Measurements from ENCODE around the gene CDKAL1. TPM values are rescaled to one million over a fixed set of nuclear protein-coding genes. Genes with fewer than 3 reads are reported as not detected.

The CDKAL1 gene
- total RNA-seq, 1 donor from 2014 or later = 14.8 TPM

- H3K9me3 Mint-ChIP-seq (ENCODE audit: unreplicated experiment) = no peaks in the 10 kb centered on the region
- H3K36me3 Mint-ChIP-seq (ENCODE audit: unreplicated experiment) = peaks cover 5% of the 10 kb centered on the region
- peaks cover 15% of the 10 kb centered on the region for H3K4me1 Mint-ChIP-seq (ENCODE audit: unreplicated experiment)
- H3K4me3 Mint-ChIP-seq (ENCODE audit: unreplicated experiment) = no peak overlapping the region
- no peak overlapping the region for H3K27ac Mint-ChIP-seq (ENCODE audit: unreplicated experiment)
- TF ChIP-seq CTCF (IDR thresholded peaks at IDR 0.05) = no peak
- H3K27me3 Mint-ChIP-seq (ENCODE audit: unreplicated experiment) = no peaks in the 10 kb centered on the region
- no peak for DNase-seq (ENCODE audit: extremely low spot score, unreplicated experiment)
Measured at GRCh38 chr6:20572288-20572687, 38.0 kb downstream of the CDKAL1 start.

GRCh38 chr6:20572940-20573339, 38.7 kb downstream of the CDKAL1 start:
- Mint-ChIP-seq H3K27me3 (ENCODE audit: unreplicated experiment) (no peaks in the 10 kb centered on the region), H3K36me3 (ENCODE audit: unreplicated experiment) (peaks cover 5% of the 10 kb centered on the region), H3K4me3 (ENCODE audit: unreplicated experiment) (no peak overlapping the region), H3K27ac (ENCODE audit: unreplicated experiment) (no peak overlapping the region), H3K9me3 (ENCODE audit: unreplicated experiment) (no peaks in the 10 kb centered on the region), H3K4me1 (ENCODE audit: unreplicated experiment) (peaks cover 15% of the 10 kb centered on the region)
- TF ChIP-seq CTCF (IDR thresholded peaks at IDR 0.05) = no peak
- DNase-seq (ENCODE audit: extremely low spot score, unreplicated experiment) = no peak

GRCh38 chr6:20574355-20574754, 40.1 kb downstream of the CDKAL1 start:
- Mint-ChIP-seq H3K4me3 (ENCODE audit: unreplicated experiment) (no peak overlapping the region), H3K27ac (ENCODE audit: unreplicated experiment) (no peak overlapping the region), H3K36me3 (ENCODE audit: unreplicated experiment) (peaks cover 6% of the 10 kb centered on the region), H3K27me3 (ENCODE audit: unreplicated experiment) (no peaks in the 10 kb centered on the region), H3K9me3 (ENCODE audit: unreplicated experiment) (no peaks in the 10 kb centered on the region), H3K4me1 (ENCODE audit: unreplicated experiment) (peaks cover 15% of the 10 kb centered on the region)
- no peak for DNase-seq (ENCODE audit: extremely low spot score, unreplicated experiment)
- no peak for TF ChIP-seq CTCF (IDR thresholded peaks at IDR 0.05)

- Mint-ChIP-seq H3K4me3 (ENCODE audit: unreplicated experiment) (no peak overlapping the region), H3K4me1 (ENCODE audit: unreplicated experiment) (peaks cover 15% of the 10 kb centered on the region), H3K36me3 (ENCODE audit: unreplicated experiment) (peaks cover 3% of the 10 kb centered on the region), H3K27ac (ENCODE audit: unreplicated experiment) (no peak overlapping the region), H3K27me3 (ENCODE audit: unreplicated experiment) (no peaks in the 10 kb centered on the region), H3K9me3 (ENCODE audit: unreplicated experiment) (no peaks in the 10 kb centered on the region)
- DNase-seq (ENCODE audit: extremely low spot score, unreplicated experiment) = no peak
- no peak for TF ChIP-seq CTCF (IDR thresholded peaks at IDR 0.05)
Measured at GRCh38 chr6:20575125-20575524, 40.9 kb downstream of the CDKAL1 start.

GRCh38 chr6:20575704-20576451, 41.6 kb downstream of the CDKAL1 start:
- no peak for TF ChIP-seq CTCF (IDR thresholded peaks at IDR 0.05)
- no peak overlapping the region for H3K4me3 Mint-ChIP-seq (ENCODE audit: unreplicated experiment)
- H3K9me3 Mint-ChIP-seq (ENCODE audit: unreplicated experiment) = no peaks in the 10 kb centered on the region
- H3K4me1 Mint-ChIP-seq (ENCODE audit: unreplicated experiment) = peaks cover 15% of the 10 kb centered on the region
- H3K27me3 Mint-ChIP-seq (ENCODE audit: unreplicated experiment) = no peaks in the 10 kb centered on the region
- H3K36me3 Mint-ChIP-seq (ENCODE audit: unreplicated experiment) = peaks cover 3% of the 10 kb centered on the region
- H3K27ac Mint-ChIP-seq (ENCODE audit: unreplicated experiment) = no peak overlapping the region
- no peak for DNase-seq (ENCODE audit: extremely low spot score, unreplicated experiment)

Data from osteocyte (in vitro differentiated cells).